Measurements from ENCODE around the gene FLRT1. TPM values are rescaled to one million over a fixed set of nuclear protein-coding genes. Genes with fewer than 3 reads are reported as not detected.
A peak's percentile ranks its signal among the peaks of the same experiment; 100 is the strongest.

The FLRT1 gene
- total and polyA plus RNA-seq, 2 of the 13 experiments (the other 11 are each of a cell fraction or from before 2014, with no cell fraction given), result 0.02 to 0.08 TPM

GRCh38 chr11:64084951-64085710 lies 49.4 kb downstream of the FLRT1 start (continued):
- TF ChIP-seq SETDB1 (CRISPR knock-in tag; IDR thresholded peaks at IDR 0.05; ENCODE audit: borderline replicate concordance) (no peak), FOXP1 (IDR thresholded peaks at IDR 0.05) (no peak), FOXP1 (CRISPR knock-in tag; IDR thresholded peaks at IDR 0.05) (no peak), JUN (CRISPR knock-in tag; IDR thresholded peaks at IDR 0.05) (no peak), ZFP82 (CRISPR knock-in tag; IDR thresholded peaks at IDR 0.05; ENCODE audit: borderline replicate concordance) (no peak), ERF (CRISPR knock-in tag; IDR thresholded peaks at IDR 0.05) (0 out of 2 replicates have a peak, but pooled peaks have one; percentile 46), ZNF44 (CRISPR knock-in tag; IDR thresholded peaks at IDR 0.05) (no peak), ZNF556 (CRISPR knock-in tag; IDR thresholded peaks at IDR 0.05; ENCODE audit: borderline replicate concordance) (no peak), GPN1 (CRISPR knock-in tag; IDR thresholded peaks at IDR 0.05; ENCODE audit: borderline replicate concordance) (no peak), FOSL2 (CRISPR knock-in tag; IDR thresholded peaks at IDR 0.05) (no peak), PITX1 (CRISPR knock-in tag; IDR thresholded peaks at IDR 0.05) (peak; percentile 28; the same call in 1 of the 2 replicates), RARG (CRISPR knock-in tag; IDR thresholded peaks at IDR 0.05; ENCODE audit: low read depth) (no peak), TP53 (CRISPR knock-in tag; conservative IDR thresholded peaks at IDR 0.05) (no peak), SRSF9 (IDR thresholded peaks at IDR 0.05; ENCODE audit: borderline replicate concordance, insufficient read depth, low read depth, low read length, poor library complexity, severe bottlenecking) (no peak), RAD51 (IDR thresholded peaks at IDR 0.05; ENCODE audit: borderline replicate concordance) (no peak), PHF5A (CRISPR knock-in tag; IDR thresholded peaks at IDR 0.05; ENCODE audit: low read depth, unreplicated experiment) (no peak), MEIS2 (CRISPR knock-in tag; IDR thresholded peaks at IDR 0.05) (peak; percentile 81; the same call in 1 of the 2 replicates), ZNF10 (CRISPR knock-in tag; IDR thresholded peaks at IDR 0.05; ENCODE audit: borderline replicate concordance, low read depth) (no peak), ZBTB43 (CRISPR knock-in tag; conservative IDR thresholded peaks at IDR 0.05) (no peak), ZNF543 (CRISPR knock-in tag; IDR thresholded peaks at IDR 0.05) (no peak), TBP (CRISPR knock-in tag; IDR thresholded peaks at IDR 0.05) (no peak), HNRNPK (IDR thresholded peaks at IDR 0.05; ENCODE audit: low read depth, low read length, poor library complexity, severe bottlenecking) (no peak), FOXA3 (CRISPR knock-in tag; IDR thresholded peaks at IDR 0.05) (no peak; the same call in 1 of the 2 replicates), ZBTB26 (CRISPR knock-in tag; IDR thresholded peaks at IDR 0.05; ENCODE audit: borderline replicate concordance) (no peak), ZNF790 (CRISPR knock-in tag; IDR thresholded peaks at IDR 0.05; ENCODE audit: borderline replicate concordance) (no peak), MED8 (CRISPR knock-in tag; IDR thresholded peaks at IDR 0.05; ENCODE audit: insufficient replicate concordance) (no peak), BCL3 (CRISPR knock-in tag; IDR thresholded peaks at IDR 0.05) (no peak), SP5 (CRISPR knock-in tag; IDR thresholded peaks at IDR 0.05; ENCODE audit: borderline replicate concordance, low read depth) (no peak; the same call in 1 of the 2 replicates), ZNF616 (CRISPR knock-in tag; IDR thresholded peaks at IDR 0.05; ENCODE audit: low read depth) (no peak)
